GM12878 (cell line): ENCODE data around the gene CELSR3. TPM values are rescaled to one million over a fixed set of nuclear protein-coding genes. Genes with fewer than 3 reads are reported as not detected.

ENCODE experiments used
- ATAC-seq: fragments of 200-7000 bp; cut with Tn5 transposase; 3 replicates; pipeline ENCODE4 v1.9.1; 2020; ENCODE audit warnings: mild to moderate bottlenecking, moderate library complexity
- BruUV-seq: library from RNA; stranded (reverse); fragments of 400-500 nt; replicated peaks from 2 replicates; lab custom pipeline; 2021; lab: Mats Ljungman, UMichigan
- CTCF ChIA-PET: fragments of 300-600 bp; sonication (Branson Sonifier 250); formaldehyde crosslinking; extraction: SDS; loops from one replicate; lab custom pipeline; 2021; ENCODE audit warnings: inconsistent platforms; lab: Yijun Ruan, JAX
- POLR2A ChIA-PET: fragments of 350-600 bp; formaldehyde crosslinking; extraction: SDS; loops from one replicate; lab custom pipeline; 2021; ENCODE audit warnings: inconsistent platforms; lab: Charles Lee
- RAD21 ChIA-PET: fragments of 300-600 bp; sonication (Branson Sonifier 250); formaldehyde crosslinking; loops from one replicate; lab custom pipeline; 2023; ENCODE audit warnings: antibody characterized with exemption; ENCODE audit not compliant: unreplicated experiment; lab: Charles Lee
- SMC1A ChIA-PET: fragments of 300-600 bp; sonication (Branson Sonifier 250); formaldehyde crosslinking; loops from one replicate; lab custom pipeline; 2023; ENCODE audit not compliant: unreplicated experiment, uncharacterized antibody; lab: Charles Lee
- DNase-seq: peaks from one replicate; pipeline ENCODE4 v3.0.0-alpha.2; 2011; ENCODE audit warnings: low read depth, low spot score
- FAIRE-seq: peaks from 3 replicates; lab custom pipeline; 2011; peaks lifted over from hg19 to GRCh38; lab: Jason Lieb, UNC
- H2AFZ ChIP-seq: 2 replicates; pipeline ENCODE4 v1.6.0; 2011; ENCODE audit warnings: low read depth, low read length, control low read depth; ENCODE audit not compliant: control insufficient read depth
- H3K27ac ChIP-seq: 2 replicates; pipeline ENCODE4 v1.5.1; 2011; ENCODE audit warnings: control low read depth; ENCODE audit not compliant: control insufficient read depth, insufficient read depth
- H3K27me3 ChIP-seq, 2 experiments: replicated peaks in 1 of 2; 2 replicates each; pipeline versions ENCODE4 v1.6.0 to v1.6.1; 2011; ENCODE audit warnings: low read length in 1 of 2; ENCODE audit not compliant: control insufficient read depth in 2 of 2, insufficient read depth in 2 of 2
- H3K36me3 ChIP-seq, 2 experiments: 2 replicates each; pipeline ENCODE4 v1.5.1; 2011; ENCODE audit warnings: low read length in 1 of 2; ENCODE audit not compliant: control insufficient read depth in 2 of 2, insufficient read depth in 2 of 2
- H3K4me1 ChIP-seq: 2 replicates; pipeline ENCODE4 v1.6.1; 2011; ENCODE audit warnings: mild to moderate bottlenecking, low read length, moderate library complexity, mixed read lengths; ENCODE audit not compliant: control insufficient read depth, insufficient read depth
- H3K4me2 ChIP-seq: 2 replicates; pipeline ENCODE4 v1.6.0; 2011; ENCODE audit warnings: control low read depth; ENCODE audit not compliant: control insufficient read depth, insufficient read depth
- H3K4me3 ChIP-seq: fragments of 200-600 bp; sonication (generic); 2 replicates; pipeline ENCODE4 v1.5.1; 2016
- H3K79me2 ChIP-seq: 2 replicates; pipeline ENCODE4 v1.6.0; 2011; ENCODE audit warnings: low read length; ENCODE audit not compliant: control insufficient read depth, insufficient read depth
- H3K9ac ChIP-seq: 2 replicates; pipeline ENCODE4 v1.8.0; 2011; ENCODE audit warnings: low read length, control low read depth, mixed read lengths; ENCODE audit not compliant: control insufficient read depth, insufficient read depth
- H3K9me3 ChIP-seq: replicated peaks from 3 replicates; pipeline ENCODE4 v1.5.1; 2011; ENCODE audit warnings: mild to moderate bottlenecking, low read length; ENCODE audit not compliant: control insufficient read depth, insufficient read depth
- H4K20me1 ChIP-seq: 2 replicates; pipeline ENCODE4 v1.6.0; 2011; ENCODE audit not compliant: control insufficient read depth, insufficient read depth
- MEF2B ChIP-seq: fragments of 450-650 bp; IDR thresholded peaks from 2 replicates; pipeline ENCODE4 v1.6.1; 2018; ENCODE audit warnings: mild to moderate bottlenecking, moderate library complexity; ENCODE audit not compliant: partially characterized antibody, poor library complexity, severe bottlenecking
- PAX5 ChIP-seq: IDR thresholded peaks from 2 replicates; pipeline ENCODE4 v1.6.1; 2011; ENCODE audit warnings: low read depth, low read length, borderline replicate concordance
- RFX5 ChIP-seq: IDR thresholded peaks from 2 replicates; pipeline ENCODE4 v1.6.1; 2011; ENCODE audit warnings: low read depth, low read length, improper control_type of control experiment
- STAT1 ChIP-seq: fragments of 450-650 bp; conservative IDR thresholded peaks from 2 replicates; pipeline ENCODE4 v1.6.1; 2014; ENCODE audit warnings: antibody characterized with exemption, mild to moderate bottlenecking
- ZNF384 ChIP-seq: IDR thresholded peaks from 2 replicates; pipeline ENCODE4 v1.6.1; 2012; ENCODE audit warnings: low read depth, mild to moderate bottlenecking, low read length, improper control_type of control experiment, borderline replicate concordance
- ZNF622 ChIP-seq: fragments of 450-650 bp; IDR thresholded peaks from 2 replicates; pipeline ENCODE4 v1.6.1; 2017; ENCODE audit warnings: mild to moderate bottlenecking, inconsistent platforms
- in situ Hi-C: fragments of 300-500 bp; cut with MboI; formaldehyde crosslinking; loops from 9 replicates; pipeline ENCODE4 v1.14.3; 2018; ENCODE audit warnings: mixed read lengths
- intact Hi-C: fragments of 100-400 bp; cut with micrococcal nuclease; formaldehyde crosslinking; loops from one replicate; pipeline ENCODE4 v1.14.2; 2022; ENCODE audit not compliant: unreplicated experiment
- polyA plus RNA-seq, 11 experiments: library from polyadenylated mRNA; depleted of rRNA in 4 of 11; unstranded in 6 of 11; stranded (reverse) in 5 of 11; fragments of >200 nt; fragmentation: Nextera tagmentation in 4 of 11; fragmentation: Illumina TruSeq in 1 of 11; extraction: Ambion mirVana in 4 of 11; extraction: Trizol in 1 of 11; gene quantifications; 1 replicate in 1 of 11; 2 replicates in 10 of 11; pipeline versions ENCODE4 v1.2.1 to v1.2.3, GENCODE V29; 2011 to 2016; ENCODE audit warnings: inconsistent platforms in 2 of 11, missing spikeins in 2 of 11, low read depth in 1 of 11
- total RNA-seq, 4 experiments: library from RNA; depleted of rRNA in 3 of 4; stranded (reverse); fragments of >200 nt in 3 of 4; fragmentation: Illumina TruSeq in 1 of 4; extraction: Trizol in 1 of 4; gene quantifications; 2 replicates each; pipeline versions ENCODE4 v1.2.1 to v1.2.3, GENCODE V29; 2013 to 2021
- TF ChIP-seq, protein P1 (sequence below): IDR thresholded peaks from 2 replicates; pipeline ENCODE4 v1.6.1; 2012; ENCODE audit warnings: low read depth, low read length, improper control_type of control experiment
- TF ChIP-seq, protein P2 (sequence below): IDR thresholded peaks from 2 replicates; pipeline ENCODE4 v1.6.1; 2011; ENCODE audit warnings: low read depth, low read length, improper control_type of control experiment, borderline replicate concordance

CELSR3 gene
- total and polyA plus RNA-seq, 10 of the 15 experiments (the other 5 are each of a cell fraction or from before 2014, with no cell fraction given), result 0.08 to 1.6 (median 0.57) TPM

- Histone ChIP-seq H3K27me3 (no peaks in the 10 kb centered on the region), H3K9me3 (no peaks in the 10 kb centered on the region), H3K4me1 (no peaks in the 10 kb centered on the region), H3K27ac (no peak overlapping the region), H4K20me1 (no peaks in the 10 kb centered on the region; the same call in none of the 2 replicates), H3K36me3 (peaks cover 41 to 48% of the 10 kb centered on the region in 2 experiments), H3K4me3 (no peak overlapping the region), H3K4me2 (no peak overlapping the region), H3K9ac (no peak overlapping the region), H3K79me2 (peaks cover 5% of the 10 kb centered on the region), H2AFZ (no peak overlapping the region)
- POLR2A ChIA-PET, result interaction anchor here (0.8 kb wide), 1 partner anchor 16 kb away, joined by 3 read pairs; no protein-coding TSS in a partner anchor
- SMC1A ChIA-PET, result interaction anchor here (0.6 kb wide), 1 partner anchor 1333 kb away, joined by 5 read pairs; no protein-coding TSS in a partner anchor
- TF ChIP-seq, protein P1, sequence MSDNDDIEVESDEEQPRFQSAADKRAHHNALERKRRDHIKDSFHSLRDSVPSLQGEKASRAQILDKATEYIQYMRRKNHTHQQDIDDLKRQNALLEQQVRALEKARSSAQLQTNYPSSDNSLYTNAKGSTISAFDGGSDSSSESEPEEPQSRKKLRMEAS, result no peak
- TF ChIP-seq STAT1, result no peak
- TF ChIP-seq PAX5, result no peak
- TF ChIP-seq MEF2B, result no peak
- TF ChIP-seq RFX5, result no peak
- TF ChIP-seq, protein P2, sequence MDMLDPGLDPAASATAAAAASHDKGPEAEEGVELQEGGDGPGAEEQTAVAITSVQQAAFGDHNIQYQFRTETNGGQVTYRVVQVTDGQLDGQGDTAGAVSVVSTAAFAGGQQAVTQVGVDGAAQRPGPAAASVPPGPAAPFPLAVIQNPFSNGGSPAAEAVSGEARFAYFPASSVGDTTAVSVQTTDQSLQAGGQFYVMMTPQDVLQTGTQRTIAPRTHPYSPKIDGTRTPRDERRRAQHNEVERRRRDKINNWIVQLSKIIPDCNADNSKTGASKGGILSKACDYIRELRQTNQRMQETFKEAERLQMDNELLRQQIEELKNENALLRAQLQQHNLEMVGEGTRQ, result no peak
- no peak for TF ChIP-seq ZNF384
- TF ChIP-seq ZNF622, result no peak
- intact Hi-C loops, result no loop called here
- BruUV-seq, result no TSS peak
- FAIRE-seq (no peak), DNase-seq (no peak), ATAC-seq (no peak)
- RAD21 ChIA-PET, result no interaction called here
- CTCF ChIA-PET, result interaction anchor here (0.9 kb wide), 1 partner anchor 257 kb away, joined by 4 read pairs; no protein-coding TSS in a partner anchor
- in situ Hi-C loops, result no loop called here
These were observed 29.9 kb upstream of the CELSR3 start for GRCh38 chr3:48692551-48692950.
